Measurements from ENCODE around the gene GTPBP4. TPM values are rescaled to one million over a fixed set of nuclear protein-coding genes. Genes with fewer than 3 reads are reported as not detected.

Gene GTPBP4
- total RNA-seq, 1 donor = 38.9 TPM

GRCh38 chr10:958106-958505 lies 30.1 kb upstream of the GTPBP4 start:
- H3K4me3 ChIP-seq (ENCODE audit: low read depth, low read length) = no peak overlapping the region
- DNase-seq (ENCODE audit: low read depth) = no peak
- no peak for TF ChIP-seq CTCF (IDR thresholded peaks at IDR 0.05; ENCODE audit: insufficient read depth, low read depth, low read length)

- DNase-seq (ENCODE audit: low read depth) = no peak
- H3K4me3 ChIP-seq (ENCODE audit: low read depth, low read length) = no peak overlapping the region
- TF ChIP-seq CTCF (IDR thresholded peaks at IDR 0.05; ENCODE audit: insufficient read depth, low read depth, low read length) = no peak
Observed at GRCh38 chr10:958856-959255, 29.4 kb upstream of the GTPBP4 start.

- H3K4me3 ChIP-seq (ENCODE audit: low read depth, low read length) = no peak overlapping the region
- TF ChIP-seq CTCF (IDR thresholded peaks at IDR 0.05; ENCODE audit: insufficient read depth, low read depth, low read length) = no peak
- no peak for DNase-seq (ENCODE audit: low read depth)
Observed at GRCh38 chr10:962342-962741, 25.9 kb upstream of the GTPBP4 start.

GRCh38 chr10:963186-963585 lies 25.0 kb upstream of the GTPBP4 start:
- no peak for TF ChIP-seq CTCF (IDR thresholded peaks at IDR 0.05; ENCODE audit: insufficient read depth, low read depth, low read length)
- no peak for DNase-seq (ENCODE audit: low read depth)
- no peak overlapping the region for H3K4me3 ChIP-seq (ENCODE audit: low read depth, low read length)

- no peak for TF ChIP-seq CTCF (IDR thresholded peaks at IDR 0.05; ENCODE audit: insufficient read depth, low read depth, low read length)
Observed at GRCh38 chr10:963655-964054, 24.6 kb upstream of the GTPBP4 start.

GRCh38 chr10:964321-964987 lies 23.8 kb upstream of the GTPBP4 start:
- TF ChIP-seq CTCF (IDR thresholded peaks at IDR 0.05; ENCODE audit: insufficient read depth, low read depth, low read length) = no peak
- H3K4me3 ChIP-seq (ENCODE audit: low read depth, low read length) = no peak overlapping the region
- peak; percentile 16 for DNase-seq (ENCODE audit: low read depth)

More at GRCh38 chr10:963655-964054, 24.6 kb upstream of the GTPBP4 start:
- DNase-seq (ENCODE audit: low read depth) = no peak
- no peak overlapping the region for H3K4me3 ChIP-seq (ENCODE audit: low read depth, low read length)

GRCh38 chr10:964988-965417 lies 23.2 kb upstream of the GTPBP4 start:
- no peak overlapping the region for H3K4me3 ChIP-seq (ENCODE audit: low read depth, low read length)
- no peak for TF ChIP-seq CTCF (IDR thresholded peaks at IDR 0.05; ENCODE audit: insufficient read depth, low read depth, low read length)
- DNase-seq (ENCODE audit: low read depth) = no peak
